Tibial nerve (tissue), 4 donors: ENCODE data around the gene IKBKE. TPM values are rescaled to one million over a fixed set of nuclear protein-coding genes. Genes with fewer than 3 reads are reported as not detected.
A peak's percentile ranks its signal among the peaks of the same experiment; 100 is the strongest.

Experiments
- DNase-seq, 2 donors: peaks; one replicate each; pipeline ENCODE4 v3.0.0-alpha.2; 2019; ENCODE audit warnings: low spot score in 2 of 2
- H3K27ac ChIP-seq, 4 donors: fragments of 200-600 bp; sonication (generic) in 3 of 4; one replicate each; pipeline ENCODE4 v1.5.1; 2017 to 2019; ENCODE audit warnings: mild to moderate bottlenecking in 1 of 4
- H3K27me3 ChIP-seq, 2 donors: fragments of 200-600 bp; sonication (generic) in 1 of 2; one replicate each; pipeline versions ENCODE4 v1.5.1 to v1.6.0; 2017 to 2019
- H3K36me3 ChIP-seq, 3 donors: fragments of 200-600 bp; sonication (generic); one replicate each; pipeline ENCODE4 v1.5.1; 2018 to 2019
- H3K4me1 ChIP-seq, 4 donors: fragments of 200-600 bp; sonication (generic) in 3 of 4; one replicate each; pipeline ENCODE4 v1.5.1; 2017 to 2019
- H3K4me3 ChIP-seq, 4 donors: fragments of 200-600 bp; sonication (generic) in 3 of 4; one replicate each; pipeline ENCODE4 v1.5.1; 2017 to 2019; ENCODE audit warnings: mild to moderate bottlenecking in 1 of 4, moderate library complexity in 1 of 4
- H3K9me3 ChIP-seq, 4 donors: fragments of 200-600 bp; sonication (generic) in 3 of 4; one replicate each; pipeline ENCODE4 v1.5.1; 2017 to 2019
- CTCF ChIP-seq, 5 experiments: fragments of 200-600 bp in 3 of 5; fragments of 450-650 bp in 2 of 5; sonication (generic) in 3 of 5; IDR thresholded peaks; one replicate each; pipeline ENCODE4 v1.5.1; 2016 to 2019; ENCODE audit warnings: antibody characterized with exemption in 5 of 5, mild to moderate bottlenecking in 3 of 5, moderate library complexity in 2 of 5
- EP300 ChIP-seq, 2 donors: sonication (generic); formaldehyde crosslinking; IDR thresholded peaks; one replicate each; pipeline ENCODE4 v1.6.1; 2017; ENCODE audit warnings: antibody characterized with exemption in 2 of 2, mild to moderate bottlenecking in 1 of 2
- POLR2A ChIP-seq, 2 donors: fragments of 450-650 bp; IDR thresholded peaks; one replicate each; pipeline ENCODE4 v1.6.1; 2017; ENCODE audit warnings: antibody characterized with exemption in 2 of 2, mild to moderate bottlenecking in 2 of 2, moderate library complexity in 2 of 2
- WGBS, 2 donors: methylation state at CpG; one replicate each; pipeline ENCODE4 v1.1.5; 2018; 5-methylcytosine and 5-hydroxymethylcytosine counted together
- small RNA-seq: library from RNA; depleted of rRNA; stranded (forward); fragments of <200 nt; gene quantifications from one replicate; pipeline ENCODE3, GENCODE V24; 2016
- total RNA-seq, 4 donors: library from RNA; depleted of rRNA; stranded (reverse); fragments of >200 nt; gene quantifications; one replicate each; pipeline ENCODE4 v1.1.0, GENCODE V29; 2016

IKBKE gene
- total RNA-seq, 4 donors from 2014 or later, result 1.5 to 18.0 (median 3.7) TPM

GRCh38 chr1:206544562-206545257 lies 74.4 kb downstream of the IKBKE start:
- Histone ChIP-seq H3K4me1 (peaks cover 0 to 26% (median 10%) of the 10 kb centered on the region in 4 donors), H3K9me3 (no peaks in the 10 kb centered on the region), H3K27me3 (no peaks in the 10 kb centered on the region), H3K36me3 (no peaks in the 10 kb centered on the region), H3K4me3 (no peak overlapping the region), H3K27ac (no peak overlapping the region)
- 12% methylated on average over 9 of the region's 9 CpGs for WGBS, 2 donors
- DNase-seq, result peak; percentile 67 to 85
- TF ChIP-seq CTCF (IDR thresholded peaks at IDR 0.05) (peak; percentile 69 to 92 (median 83)), POLR2A (IDR thresholded peaks at IDR 0.05) (no peak)

- 90 to 100% methylated on average over 1 of the region's 1 CpG for WGBS, 2 donors
- Histone ChIP-seq H3K27me3 (no peaks in the 10 kb centered on the region), H3K36me3 (no peaks in the 10 kb centered on the region), H3K4me3 (no peak overlapping the region), H3K4me1 (peaks cover 0 to 19% (median 4%) of the 10 kb centered on the region in 4 donors), H3K27ac (no peak overlapping the region), H3K9me3 (no peaks in the 10 kb centered on the region)
- DNase-seq, result no peak
- no peak for TF ChIP-seq CTCF (IDR thresholded peaks at IDR 0.05)
- TF ChIP-seq EP300 (IDR thresholded peaks at IDR 0.05), result no peak
- no peak for TF ChIP-seq POLR2A (IDR thresholded peaks at IDR 0.05)
Observed at GRCh38 chr1:206545351-206545750, 75.1 kb downstream of the IKBKE start.

Small RNA genes within 50 kb of the gene (small RNA-seq; reads per million reads assigned to genes)
- gene MIR6769B, result not detected

Other genes with a start within 250 kb of the IKBKE start
- gene RASSF5, start 37.1 kb downstream of the IKBKE start, total RNA-seq, result 10 to 100 TPM; 24.0 to 32.9 (median 30.2) TPM
- gene EIF2D, start 142.0 kb downstream of the IKBKE start, total RNA-seq, result 10 to 100 TPM; 42.0 to 78.4 (median 60.0) TPM
- gene DYRK3, start 165.1 kb downstream of the IKBKE start, total RNA-seq, result 10 to 100 TPM in 1 of 4 donors, 1 to 10 TPM in 3; 5.4 to 12.7 (median 5.7) TPM
- 10 to 100 TPM; 30.6 to 49.5 (median 38.2) TPM for gene MAPKAPK2, start 214.4 kb downstream of the IKBKE start, total RNA-seq